Fibroblast of lung (primary cell): ENCODE measurements around the gene ACTL10.

ENCODE experiments used
- CTCF ChIP-seq, 2 donors: IDR thresholded peaks in 1 of 2; conservative IDR thresholded peaks in 1 of 2; 1 replicate in 1 of 2; 2 replicates in 1 of 2; pipeline ENCODE4 v1.5.1; 2011 to 2012; ENCODE audit warnings: low read length in 2 of 2, control low read depth in 1 of 2, inconsistent platforms in 1 of 2, low read depth in 1 of 2, mild to moderate bottlenecking in 1 of 2
- EZH2 ChIP-seq: IDR thresholded peaks from 2 replicates; pipeline ENCODE4 v1.5.1; 2012; ENCODE audit warnings: low read length, control low read depth, mild to moderate bottlenecking; ENCODE audit errors: missing control alignments

- TF ChIP-seq CTCF (conservative IDR thresholded peaks at IDR 0.05 in 1 of 2, IDR thresholded peaks at IDR 0.05 in 1 of 2; ENCODE audit: low read depth in 1 of 2, low read length in 2 of 2): no peak
- TF ChIP-seq EZH2: no peak
Measured at GRCh38 chr20:33681728-33682353, 15.1 kb downstream of the ACTL10 start.
